Activated CD4-positive, CD25-positive, alpha-beta regulatory T cell treated with anti-CD3 and anti-CD28 coated beads, Interleukin-2, amount 50 U/mL, for 24 hours (primary cell): ENCODE data around the gene ARL14.

Source experiments
- ATAC-seq, 2 donors: fragments of 150-1000 bp; cut with Tn5 transposase; one replicate each; pipeline ENCODE4 v1.10.0; 2021; ENCODE audit warnings: mild to moderate bottlenecking in 1 of 2, moderate library complexity in 1 of 2

Gene ARL14

GRCh38 chr3:160676547-160677303, at the start of gene ARL14:
TSS of gene ARL14 (plus strand) at chr3:160677160. CDS start at chr3:160677347, 187 bp downstream.
- no peak for ATAC-seq

GRCh38 chr3:160629491-160629890, 47.5 kb upstream of the ARL14 start:
- ATAC-seq, result no peak

GRCh38 chr3:160633361-160634083, 43.4 kb upstream of the ARL14 start:
- no peak for ATAC-seq

- no peak for ATAC-seq
These were observed 41.7 kb upstream of the ARL14 start for GRCh38 chr3:160635213-160635612.

- no peak for ATAC-seq
These were observed 39.9 kb upstream of the ARL14 start for GRCh38 chr3:160637086-160637485.

GRCh38 chr3:160638184-160638583, 38.8 kb upstream of the ARL14 start:
- ATAC-seq, result no peak

- no peak for ATAC-seq
These were observed 35.2 kb upstream of the ARL14 start for GRCh38 chr3:160641665-160642309.

GRCh38 chr3:160643994-160644393, 33.0 kb upstream of the ARL14 start:
- no peak for ATAC-seq

GRCh38 chr3:160644491-160644890, 32.5 kb upstream of the ARL14 start:
- no peak for ATAC-seq

GRCh38 chr3:160648701-160649100, 28.3 kb upstream of the ARL14 start:
- ATAC-seq, result no peak

GRCh38 chr3:160649596-160649995, 27.4 kb upstream of the ARL14 start:
- ATAC-seq, result no peak

GRCh38 chr3:160653512-160653911, 23.4 kb upstream of the ARL14 start:
- ATAC-seq, result no peak

- ATAC-seq, result no peak
These were observed 16.1 kb upstream of the ARL14 start for GRCh38 chr3:160660902-160661301.

GRCh38 chr3:160661660-160662059, 15.3 kb upstream of the ARL14 start:
- ATAC-seq, result no peak

- ATAC-seq, result no peak
These were observed 11.7 kb upstream of the ARL14 start for GRCh38 chr3:160665231-160665630.

GRCh38 chr3:160665784-160666526, 11.0 kb upstream of the ARL14 start:
- peak; percentile 38 to 59 for ATAC-seq

- ATAC-seq, result no peak
These were observed 9.5 kb upstream of the ARL14 start for GRCh38 chr3:160667452-160667851.

GRCh38 chr3:160668454-160668853, 8.5 kb upstream of the ARL14 start:
- ATAC-seq, result no peak

GRCh38 chr3:160671231-160671630, 5.7 kb upstream of the ARL14 start:
- no peak for ATAC-seq

GRCh38 chr3:160671995-160672394, 5.0 kb upstream of the ARL14 start:
- no peak for ATAC-seq

GRCh38 chr3:160673188-160673587, 3.8 kb upstream of the ARL14 start:
- no peak for ATAC-seq

GRCh38 chr3:160675566-160676124, 1.3 kb upstream of the ARL14 start:
- ATAC-seq, result no peak

GRCh38 chr3:160677459-160677881, 510 bp downstream of the ARL14 start:
- ATAC-seq, result no peak
